ENCODE results near the gene CNN2. TPM values are rescaled to one million over a fixed set of nuclear protein-coding genes. Genes with fewer than 3 reads are reported as not detected.

CNN2 gene
- total and polyA plus RNA-seq, 9 of the 15 experiments (the other 6 are each of a cell fraction or from before 2014, with no cell fraction given): 12.1 to 174 (median 52.7) TPM

- TF ChIP-seq ARID4B (CRISPR knock-in tag; IDR thresholded peaks at IDR 0.05) (peak; percentile 77), ZNF133 (CRISPR knock-in tag; IDR thresholded peaks at IDR 0.05) (no peak), ZNF318 (IDR thresholded peaks at IDR 0.05; ENCODE audit: borderline replicate concordance in 1 of 2, low read depth in 1 of 2) (no peak), RBM22 (IDR thresholded peaks at IDR 0.05; ENCODE audit: low read depth, low read length, poor library complexity, severe bottlenecking) (peak; percentile 38), BRF1 (IDR thresholded peaks at IDR 0.05; ENCODE audit: borderline replicate concordance, extremely low read depth, insufficient read length) (no peak), ZNF212 (CRISPR knock-in tag; IDR thresholded peaks at IDR 0.05) (no peak), HOXB6 (CRISPR knock-in tag; IDR thresholded peaks at IDR 0.05; ENCODE audit: borderline replicate concordance) (no peak), RFX1 (IDR thresholded peaks at IDR 0.05) (no peak), TCF15 (CRISPR knock-in tag; IDR thresholded peaks at IDR 0.05) (no peak), ZBTB7A (IDR thresholded peaks at IDR 0.05; ENCODE audit: borderline replicate concordance, control insufficient read depth, low read depth, low read length) (peak; percentile 97), SNRNP70 (optimal IDR thresholded peaks at IDR 0.05; ENCODE audit: low read depth, low read length) (no peak), RAD51 (IDR thresholded peaks at IDR 0.05; ENCODE audit: borderline replicate concordance, low read depth) (no peak), SREBF2 (CRISPR knock-in tag; IDR thresholded peaks at IDR 0.05) (no peak), FOXK2 (conservative IDR thresholded peaks at IDR 0.05 in 1 of 2, IDR thresholded peaks at IDR 0.05 in 1 of 2; ENCODE audit: low read depth in 2 of 2) (no peak)
These were observed at the start of gene CNN2 (continued) for GRCh38 chr19:1025960-1026782.
